Right cardiac atrium (tissue), 5 donors: Measurements from ENCODE around the gene PRR14L. TPM values are rescaled to one million over a fixed set of nuclear protein-coding genes. Genes with fewer than 3 reads are reported as not detected.

Experiments
- ATAC-seq, 2 donors: fragments of 200-7000 bp; cut with Tn5 transposase; one replicate each; pipeline versions ENCODE4 v1.8.0 to v1.9.1; 2020; ENCODE audit warnings: moderate library complexity in 2 of 2, mild to moderate bottlenecking in 1 of 2
- DNase-seq, 3 donors: peaks; one replicate each; pipeline ENCODE4 v3.0.0-alpha.2; 2020
- H3K27ac ChIP-seq: one replicate; pipeline ENCODE4 v1.5.1; 2013; ENCODE audit warnings: mild to moderate bottlenecking, low read length, control low read depth, moderate library complexity
- H3K27me3 ChIP-seq: one replicate; pipeline ENCODE4 v1.6.1; 2013; ENCODE audit not compliant: control insufficient read depth, insufficient read depth
- H3K4me1 ChIP-seq: one replicate; pipeline ENCODE4 v1.6.1; 2013; ENCODE audit warnings: low read length; ENCODE audit not compliant: control insufficient read depth, insufficient read depth
- H3K4me3 ChIP-seq: one replicate; pipeline ENCODE4 v1.5.1; 2013; ENCODE audit warnings: low read length, control low read depth
- H3K9me3 ChIP-seq: one replicate; pipeline ENCODE4 v1.6.1; 2013; ENCODE audit warnings: low read length; ENCODE audit not compliant: control insufficient read depth
- WGBS: extraction: QIAGEN DNeasy Blood & Tissue Kit; methylation state at CpG from one replicate; pipeline ENCODE4 v1.1.7; 2013; 5-methylcytosine and 5-hydroxymethylcytosine counted together
- intact Hi-C, 4 donors: fragments of 100-400 bp; cut with DNase I; formaldehyde crosslinking; loops; one replicate each; pipeline versions ENCODE4 v1.11.0 to v1.14.0; 2022 to 2023
- polyA plus RNA-seq: library from polyadenylated mRNA; stranded (reverse); fragments of 200-250 nt; gene quantifications from one replicate; pipeline ENCODE4 v1.2.3, GENCODE V29; 2013
- total RNA-seq, 4 donors: library from RNA; stranded (reverse); fragmentation: NEBNext Ultra II Directional; extraction: Animal tissue kit (Norgen Biotek cat#: 25700); gene quantifications; one replicate each; pipeline ENCODE4 v1.2.1, GENCODE V29; 2021
- donor health status: healthy with polysubstance abuse.
- donor health status: DM: no; HTN: yes; CAD: no.
- donor health status: DM: no; HTN: no; CAD: no.
- donor health status: DM: no; HTN: yes; CAD: no; lungs with severe emphysema.
- donor health status: DM: yes; HTN: yes; CAD: no.

The PRR14L gene
- total and polyA plus RNA-seq, 5 donors: 5.6 to 23.4 (median 22.4) TPM

DNA sequence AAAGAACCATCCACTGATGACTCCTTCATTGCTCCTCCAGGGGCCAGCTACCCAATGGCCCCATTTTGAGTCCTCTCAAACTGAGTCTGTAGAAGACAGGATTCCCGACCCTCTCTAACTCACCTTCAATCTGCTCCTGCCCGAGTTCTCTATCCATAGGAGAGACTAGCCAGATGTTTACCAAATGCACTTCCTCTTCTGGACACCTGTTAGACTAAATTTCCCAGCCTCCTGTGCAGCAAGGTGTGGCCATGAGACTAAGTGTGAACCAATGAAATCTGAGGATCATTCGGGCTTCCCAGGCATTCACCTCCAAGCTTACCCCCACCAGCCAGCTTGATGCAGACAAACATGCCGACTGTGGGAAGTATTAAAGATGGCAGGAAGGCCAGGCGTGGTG is 95.5 kb downstream of the PRR14L start:
- Histone ChIP-seq H3K9me3 (no peaks in the 10 kb centered on the region), H3K27me3 (no peaks in the 10 kb centered on the region), H3K4me3 (no peak overlapping the region), H3K4me1 (no peaks in the 10 kb centered on the region), H3K27ac (no peak overlapping the region)
- 97% methylated on average over 5 of the region's 5 CpGs for WGBS
- intact Hi-C loops: no loop called here
- ATAC-seq (no peak), DNase-seq (no peak)

DNA sequence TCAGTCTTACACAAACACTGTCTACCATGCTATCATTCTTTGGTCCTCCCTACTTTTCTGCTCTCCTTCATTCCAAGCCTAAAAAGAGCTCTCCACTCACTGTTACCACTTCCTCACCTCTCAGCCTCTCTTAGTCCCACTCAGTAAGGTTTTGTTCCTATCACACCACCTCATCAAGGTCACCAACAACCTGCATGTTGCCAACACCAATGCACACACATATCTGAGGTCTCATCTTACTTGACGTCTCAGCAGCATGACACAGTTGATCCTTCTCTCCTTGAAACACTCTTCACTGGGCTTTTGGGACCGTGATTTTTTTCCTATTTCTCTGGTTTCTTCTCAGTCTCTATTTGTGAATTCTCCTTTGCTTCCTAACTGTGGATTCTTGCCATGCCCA is 96.0 kb downstream of the PRR14L start:
- no peak overlapping the region for H3K4me3 ChIP-seq
- intact Hi-C loops: no loop called here
- ATAC-seq (no peak), DNase-seq (no peak)
- WGBS: 89% methylated on average over 2 of the region's 2 CpGs
- no peaks in the 10 kb centered on the region for H3K27me3 ChIP-seq
- no peaks in the 10 kb centered on the region for H3K9me3 ChIP-seq
- no peaks in the 10 kb centered on the region for H3K4me1 ChIP-seq
- no peak overlapping the region for H3K27ac ChIP-seq

DNA sequence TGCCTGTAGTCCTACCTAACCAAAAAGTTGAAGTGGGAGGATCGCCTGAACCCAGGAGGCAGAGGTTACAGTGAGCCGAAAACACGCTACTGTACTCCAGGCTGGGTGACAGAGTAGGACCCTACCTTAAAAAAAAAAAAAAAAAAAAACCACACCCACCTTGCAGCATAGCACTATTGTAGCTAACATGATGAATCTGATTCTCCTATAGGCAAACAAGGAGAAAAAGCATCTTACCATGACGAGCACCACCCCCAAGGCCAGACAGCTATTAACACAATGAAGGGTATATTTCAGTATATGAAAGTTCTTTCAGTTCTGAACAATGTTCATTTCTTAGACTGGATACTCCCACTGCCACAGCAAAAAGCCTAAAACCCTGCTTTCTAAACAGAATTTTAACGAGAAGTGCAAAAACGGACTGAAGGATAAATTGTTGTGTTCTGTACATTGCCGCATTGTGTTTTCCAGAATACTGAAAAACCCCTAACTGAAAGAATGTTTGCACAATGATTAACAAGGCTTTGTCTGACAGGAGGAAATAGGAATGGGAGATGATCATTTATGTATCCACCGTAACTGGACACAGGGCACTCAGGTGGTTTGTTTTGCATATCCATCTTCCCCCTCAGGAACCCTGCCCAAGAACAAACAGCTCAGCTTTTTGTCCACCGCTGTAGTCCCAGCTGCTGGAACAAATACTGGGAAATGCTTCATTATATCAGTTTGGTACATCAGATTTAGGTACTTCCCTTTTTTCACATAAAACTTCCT is 96.8 kb downstream of the PRR14L start:
- H3K9me3 ChIP-seq: no peaks in the 10 kb centered on the region
- intact Hi-C loops: no loop called here
- no peak for ATAC-seq
- H3K27me3 ChIP-seq: no peaks in the 10 kb centered on the region
- WGBS: 88% methylated on average over 9 of the region's 9 CpGs
- H3K27ac ChIP-seq: no peak overlapping the region
- DNase-seq: peak in 1 of 3 donors; percentile 2
- no peak overlapping the region for H3K4me3 ChIP-seq
- H3K4me1 ChIP-seq: no peaks in the 10 kb centered on the region

- peak in 1 of 3 donors; percentile 14 for DNase-seq
- Histone ChIP-seq H3K4me3 (no peak overlapping the region), H3K9me3 (no peaks in the 10 kb centered on the region), H3K4me1 (no peaks in the 10 kb centered on the region), H3K27me3 (no peaks in the 10 kb centered on the region), H3K27ac (no peak overlapping the region)
- intact Hi-C loops: no loop called here
- 89% methylated on average over 9 of the region's 9 CpGs for WGBS
- no peak for ATAC-seq
These were observed 97.8 kb downstream of the PRR14L start for GRCh38 chr22:31652088-31652487.

GRCh38 chr22:31651664-31652063 is 98.3 kb downstream of the PRR14L start:
- no peak overlapping the region for H3K27ac ChIP-seq

DNA sequence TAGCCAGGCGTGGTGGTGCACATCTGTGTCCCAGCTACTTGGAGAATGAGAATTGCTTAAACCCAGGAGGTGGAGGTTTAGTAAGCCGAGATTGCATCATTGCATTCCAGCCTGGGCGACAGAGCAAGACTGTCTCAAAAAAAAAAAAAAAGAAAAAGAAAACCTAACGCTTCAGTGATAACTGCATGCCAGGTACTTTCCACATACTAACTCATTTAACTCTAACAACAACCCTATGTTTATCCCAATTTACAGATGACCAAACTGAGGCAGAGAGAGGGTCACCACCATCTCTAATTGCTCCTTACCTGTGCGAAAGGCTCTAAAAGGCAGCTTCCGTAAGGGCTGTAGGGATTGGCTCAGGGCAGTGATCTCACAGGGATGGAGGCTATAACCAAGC is 99.5 kb downstream of the PRR14L start:
- no peak overlapping the region for H3K4me3 ChIP-seq
- peak in 1 of 2 donors; percentile 34 for ATAC-seq
- no peaks in the 10 kb centered on the region for H3K4me1 ChIP-seq
- DNase-seq: no peak
- WGBS: 74% methylated on average over 6 of the region's 6 CpGs
- no peak overlapping the region for H3K27ac ChIP-seq
- H3K9me3 ChIP-seq: no peaks in the 10 kb centered on the region
- H3K27me3 ChIP-seq: no peaks in the 10 kb centered on the region
- intact Hi-C loops: no loop called here

More at GRCh38 chr22:31651664-31652063, 98.3 kb downstream of the PRR14L start:
- Histone ChIP-seq H3K4me3 (no peak overlapping the region), H3K27me3 (no peaks in the 10 kb centered on the region), H3K9me3 (no peaks in the 10 kb centered on the region), H3K4me1 (no peaks in the 10 kb centered on the region)
- intact Hi-C loops: no loop called here
- WGBS: 89% methylated on average over 4 of the region's 4 CpGs
- DNase-seq (no peak), ATAC-seq (no peak)

GRCh38 chr22:31647523-31648320 is 102.2 kb downstream of the PRR14L start:
- DNase-seq (no peak), ATAC-seq (no peak)
- no peaks in the 10 kb centered on the region for H3K4me1 ChIP-seq
- H3K27ac ChIP-seq: no peak overlapping the region
- no peak overlapping the region for H3K4me3 ChIP-seq
- 86% methylated on average over 11 of the region's 11 CpGs for WGBS
- intact Hi-C loops: no loop called here
- no peaks in the 10 kb centered on the region for H3K9me3 ChIP-seq
- H3K27me3 ChIP-seq: no peaks in the 10 kb centered on the region

DNA sequence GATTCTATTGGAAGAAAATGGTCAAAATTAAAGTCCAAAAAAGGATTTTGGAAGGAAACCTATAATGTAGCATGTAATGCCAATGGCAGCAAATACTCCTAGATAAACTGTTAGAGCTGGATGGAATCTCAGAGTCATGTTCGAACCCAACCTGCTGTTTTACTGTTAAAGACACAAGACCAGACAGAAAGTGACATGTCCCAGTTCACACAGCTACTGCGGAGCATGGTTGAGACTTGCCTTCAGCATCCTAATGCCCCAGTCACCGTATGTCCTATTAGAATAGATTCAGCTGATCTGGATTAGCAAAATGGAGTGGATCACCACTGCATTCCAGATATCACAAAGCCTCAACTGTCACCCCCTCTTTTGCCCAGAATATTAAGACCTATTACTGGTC is 102.9 kb downstream of the PRR14L start:
- intact Hi-C loops: no loop called here
- 98% methylated on average over 3 of the region's 3 CpGs for WGBS
- no peaks in the 10 kb centered on the region for H3K9me3 ChIP-seq
- H3K27ac ChIP-seq: no peak overlapping the region
- no peak overlapping the region for H3K4me3 ChIP-seq
- ATAC-seq (no peak), DNase-seq (no peak)
- no peaks in the 10 kb centered on the region for H3K27me3 ChIP-seq
- no peaks in the 10 kb centered on the region for H3K4me1 ChIP-seq

DNA sequence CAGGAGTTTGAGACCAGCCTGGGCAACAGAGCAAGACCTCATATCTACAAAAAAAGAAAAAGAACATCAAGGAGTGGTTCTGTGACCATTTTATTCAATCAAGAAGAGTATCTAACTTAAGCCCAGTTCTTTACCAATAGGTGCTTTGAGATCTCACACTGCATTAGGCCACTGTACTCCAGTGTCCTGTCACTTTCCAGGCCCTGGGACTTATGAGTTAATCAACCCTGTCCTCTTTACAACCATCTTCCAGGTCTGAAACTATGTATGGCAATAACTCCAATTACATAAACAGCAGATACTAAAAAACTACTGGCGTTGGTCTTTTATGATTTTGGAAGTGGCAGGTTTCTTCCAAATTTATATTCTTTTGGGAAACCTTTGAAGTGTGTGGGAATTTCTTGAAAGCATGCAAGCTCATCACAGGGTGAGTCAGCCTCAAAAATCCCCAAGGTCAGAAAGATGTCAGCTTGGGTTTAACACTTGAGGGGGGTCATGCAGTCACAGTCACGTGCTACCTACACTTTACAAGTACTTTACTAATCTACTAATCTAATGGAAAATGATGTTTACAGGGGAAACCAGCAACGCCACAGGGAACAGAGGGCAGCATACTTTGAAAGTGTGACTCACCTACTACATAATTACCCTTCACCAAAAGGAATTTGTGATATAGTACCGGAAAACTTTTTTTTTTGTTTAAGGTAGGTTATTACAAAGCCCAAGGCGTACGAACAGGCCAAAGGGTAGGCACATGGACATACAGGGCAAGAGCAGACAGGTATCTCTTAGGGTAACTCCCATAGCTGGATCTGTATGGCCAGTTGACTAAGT is 103.5 kb downstream of the PRR14L start:
- ATAC-seq (no peak), DNase-seq (peak in 1 of 3 donors; percentile 6)
- Histone ChIP-seq H3K4me3 (no peak overlapping the region), H3K27ac (no peak overlapping the region), H3K4me1 (no peaks in the 10 kb centered on the region), H3K27me3 (no peaks in the 10 kb centered on the region), H3K9me3 (no peaks in the 10 kb centered on the region)
- intact Hi-C loops: no loop called here
- 76% methylated on average over 6 of the region's 6 CpGs for WGBS

DNA sequence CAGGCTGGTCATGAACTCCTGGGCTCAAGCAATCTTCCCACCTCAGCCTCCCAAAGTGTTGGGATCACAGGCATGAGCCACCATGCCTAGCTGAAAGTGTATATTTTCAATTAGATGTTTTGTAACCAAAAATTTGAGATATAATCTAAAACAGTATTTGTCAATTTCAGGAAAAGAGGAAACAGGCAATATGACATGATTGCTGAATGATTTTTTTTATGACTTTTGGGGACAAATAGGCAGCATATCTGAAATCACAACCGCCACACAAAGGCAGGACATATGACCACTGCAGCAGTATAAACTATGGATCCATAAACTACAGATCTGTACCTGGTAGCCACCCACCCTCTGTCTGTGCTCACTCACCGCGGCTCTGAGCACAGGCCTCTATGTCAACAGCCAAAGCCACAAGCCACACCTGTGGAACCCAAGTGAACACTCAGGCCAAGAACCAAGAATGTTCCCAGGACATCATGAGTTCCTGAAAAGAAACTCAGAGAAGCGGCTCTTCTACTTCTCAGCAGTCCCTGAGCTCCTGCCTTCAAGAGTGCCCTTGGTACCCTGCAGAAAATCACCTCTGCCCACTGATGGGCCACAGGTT is 110.4 kb downstream of the PRR14L start:
- no peak overlapping the region for H3K4me3 ChIP-seq
- no peak for ATAC-seq
- H3K27me3 ChIP-seq: no peaks in the 10 kb centered on the region
- H3K27ac ChIP-seq: peak overlapping the region; percentile 20
- intact Hi-C loops: loop anchor here in 1 of 4 donors (10.0 kb wide), 1 partner anchor 295 kb away; the partner anchor contains the start of gene PATZ1
- H3K4me1 ChIP-seq: peaks cover 2% of the 10 kb centered on the region
- no peaks in the 10 kb centered on the region for H3K9me3 ChIP-seq
- DNase-seq: peak in 2 of 3 donors; percentile 12 to 21
- 91% methylated on average over 4 of the region's 4 CpGs for WGBS
